ENCODE measurements around the gene ADAMTS16.

GRCh38 chr5:5104550-5104949, 35.6 kb upstream of the ADAMTS16 start:
- no peak for TF ChIP-seq CTCF (IDR thresholded peaks at IDR 0.05 in 4 of 5, conservative IDR thresholded peaks at IDR 0.05 in 1 of 5)
- no peak for TF ChIP-seq POLR2A (IDR thresholded peaks at IDR 0.05)
